ENCODE results near the gene ADAM23.

Gene ADAM23

DNA sequence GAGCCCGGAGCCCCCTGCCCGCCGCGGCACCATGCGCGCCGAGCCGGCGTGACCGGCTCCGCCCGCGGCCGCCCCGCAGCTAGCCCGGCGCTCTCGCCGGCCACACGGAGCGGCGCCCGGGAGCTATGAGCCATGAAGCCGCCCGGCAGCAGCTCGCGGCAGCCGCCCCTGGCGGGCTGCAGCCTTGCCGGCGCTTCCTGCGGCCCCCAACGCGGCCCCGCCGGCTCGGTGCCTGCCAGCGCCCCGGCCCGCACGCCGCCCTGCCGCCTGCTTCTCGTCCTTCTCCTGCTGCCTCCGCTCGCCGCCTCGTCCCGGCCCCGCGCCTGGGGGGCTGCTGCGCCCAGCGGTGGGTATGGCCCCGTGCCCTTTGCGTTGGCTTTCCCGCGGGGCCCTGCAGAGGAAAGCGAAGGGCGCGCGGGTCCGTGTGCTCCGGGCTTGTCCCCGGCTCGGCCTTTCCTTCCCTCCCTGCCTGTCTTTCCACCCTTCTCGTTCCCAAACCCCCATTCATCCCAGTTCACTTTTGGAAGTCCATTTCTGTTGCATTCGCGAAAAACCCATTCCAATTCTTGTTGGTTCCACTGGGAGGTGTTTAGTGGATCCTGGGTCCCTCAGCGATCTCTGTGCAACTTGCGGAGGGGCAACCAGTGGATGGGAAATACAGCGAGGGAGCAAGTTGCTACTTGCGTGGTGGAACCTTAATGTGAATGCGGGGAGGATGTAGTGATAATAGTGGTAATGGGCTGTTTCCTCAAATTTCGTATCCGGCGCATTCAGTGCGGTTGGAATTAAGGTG is 599 bp downstream of the ADAM23 start:
- DNase-seq (ENCODE audit: low read depth): no peak

DNA sequence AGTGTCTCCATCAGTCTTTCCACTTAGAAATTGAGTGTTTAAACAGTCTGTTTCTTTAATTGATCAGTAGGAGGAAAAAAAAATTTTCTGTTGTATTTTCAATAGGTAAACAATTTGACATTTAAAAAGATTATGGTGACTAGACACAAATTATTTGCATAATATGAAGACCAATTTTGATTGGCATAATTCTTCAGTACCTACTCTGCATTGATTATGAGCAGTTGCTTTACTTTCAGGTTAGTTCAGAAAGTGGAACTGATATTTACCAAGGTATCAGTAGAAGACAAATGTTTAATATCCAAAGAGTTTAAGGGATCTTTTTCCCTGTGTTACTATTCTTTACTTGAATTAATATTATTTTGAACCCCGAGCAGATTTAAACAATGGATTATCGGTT is 2.6 kb downstream of the ADAM23 start:
- DNase-seq (ENCODE audit: low read depth): no peak

DNA sequence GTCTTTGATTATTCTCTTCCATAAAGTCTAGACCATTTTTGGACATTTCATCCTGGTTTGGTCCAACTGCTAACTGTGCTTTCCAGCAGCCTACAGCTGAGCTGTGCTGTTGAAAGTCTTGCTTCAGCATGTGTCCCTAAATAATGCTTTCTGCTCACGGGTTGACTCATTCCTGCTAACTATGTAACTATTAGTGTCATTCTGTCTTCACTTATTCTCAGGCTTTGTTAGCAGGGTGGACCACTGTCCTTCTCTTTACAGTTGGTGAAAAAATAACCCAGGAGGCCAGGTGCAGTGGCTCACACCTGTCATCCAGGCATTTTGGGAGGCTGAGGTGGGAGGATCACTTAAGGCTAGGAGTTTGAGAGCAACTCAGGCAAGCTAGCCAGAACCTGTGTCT is 8.9 kb downstream of the ADAM23 start:
- DNase-seq (ENCODE audit: low read depth): no peak

DNA sequence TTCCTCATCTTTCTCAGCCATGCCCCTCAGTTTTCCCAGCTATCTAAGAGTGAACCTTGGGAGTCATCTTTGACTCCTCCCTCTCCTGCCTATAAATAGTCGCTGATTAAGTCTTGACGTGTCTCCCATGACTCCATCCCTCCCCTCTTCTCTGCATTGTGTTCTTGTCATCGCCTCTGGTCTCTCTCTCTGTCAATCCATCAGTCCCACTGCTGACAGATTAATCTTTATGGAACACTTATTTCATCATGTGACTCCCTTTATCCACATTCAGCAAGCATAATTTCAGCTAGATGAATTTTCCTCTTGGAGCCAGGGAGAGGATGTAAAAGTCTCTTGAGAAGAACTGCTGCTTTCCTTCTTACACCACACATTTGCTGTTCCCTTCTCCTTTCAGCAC is 9.4 kb downstream of the ADAM23 start:
- DNase-seq (ENCODE audit: low read depth): no peak

DNA sequence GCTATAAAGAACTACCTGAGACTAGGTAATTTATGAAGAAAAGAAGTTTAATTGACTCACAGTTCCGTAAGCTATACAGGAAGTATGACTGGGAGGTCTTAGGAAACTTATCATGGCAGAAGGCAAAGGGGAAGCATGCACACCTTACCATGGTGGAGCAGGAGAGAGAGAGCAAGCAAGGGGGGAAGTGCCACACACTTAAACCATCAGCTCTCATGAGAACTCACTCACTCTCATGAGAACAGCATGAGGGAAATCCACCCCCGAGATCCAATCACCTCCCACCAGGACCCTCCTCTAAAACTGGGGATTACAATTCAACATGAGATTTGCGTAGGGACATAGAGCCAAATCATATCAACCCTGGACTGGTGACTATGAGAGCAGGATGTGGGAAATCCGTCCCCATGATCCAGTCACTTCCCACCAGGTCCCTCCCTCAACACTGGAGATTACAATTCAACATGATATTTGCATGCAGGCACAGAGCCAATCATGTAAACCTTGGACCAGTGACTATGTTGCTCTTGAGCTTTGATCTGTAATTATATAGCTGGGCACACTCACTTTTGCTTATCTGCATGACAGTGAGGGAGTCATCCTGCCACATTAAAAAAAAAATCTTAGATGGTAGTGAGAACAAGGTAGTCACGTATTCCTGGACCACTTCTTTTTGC is 12.9 kb downstream of the ADAM23 start:
- no peak for DNase-seq (ENCODE audit: low read depth)

DNA sequence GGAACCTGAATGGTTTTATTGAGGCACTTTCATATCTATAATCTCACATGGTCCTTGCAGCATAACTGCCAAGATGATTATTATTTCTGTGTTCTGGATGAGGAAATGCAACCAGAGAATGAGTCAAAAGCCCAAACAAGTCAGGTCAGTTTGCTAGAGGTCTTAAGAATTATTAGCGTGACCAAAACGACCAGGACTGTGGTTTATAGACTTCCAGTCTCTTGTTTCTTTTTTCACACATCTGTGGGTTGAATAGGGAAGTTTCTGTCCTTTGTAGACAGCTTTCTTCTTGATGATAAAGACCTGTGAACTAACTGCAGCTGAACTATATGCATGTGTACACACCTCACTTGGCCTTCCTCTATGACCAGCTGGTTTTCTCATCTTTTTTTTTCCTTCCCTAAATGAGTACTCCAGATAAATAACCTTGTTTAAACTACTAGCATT is 13.9 kb downstream of the ADAM23 start:
- no peak for DNase-seq (ENCODE audit: low read depth)

DNA sequence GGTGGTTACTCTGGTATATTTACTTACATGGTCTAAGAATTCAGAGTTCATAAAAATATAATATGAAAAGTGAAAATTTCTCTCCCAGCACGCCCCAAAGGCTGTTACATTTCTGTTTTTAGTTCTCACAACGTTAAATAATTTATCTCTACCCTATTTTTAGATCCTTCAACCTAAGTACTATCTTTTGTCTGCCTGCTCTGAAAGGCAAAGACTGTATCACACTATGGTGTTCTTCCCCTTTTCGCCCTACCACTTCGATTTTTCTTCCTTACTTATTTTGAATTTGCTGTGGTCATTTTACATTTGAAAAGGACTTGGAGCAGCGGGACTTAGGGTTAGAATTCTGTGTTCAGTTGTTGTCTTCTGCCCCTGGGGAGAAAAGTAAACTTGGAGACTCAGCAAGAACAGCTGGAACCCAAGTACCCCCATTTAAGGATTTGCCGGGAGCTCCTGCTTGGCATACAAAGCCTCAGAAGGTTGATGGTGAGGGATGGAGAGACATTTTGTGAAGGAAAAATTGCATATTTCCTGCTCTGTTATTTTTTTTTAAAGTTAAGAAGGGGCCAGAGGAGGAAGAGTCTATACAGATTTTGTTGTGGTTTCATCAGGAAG is 19.0 kb downstream of the ADAM23 start:
- DNase-seq (ENCODE audit: low read depth): no peak

DNA sequence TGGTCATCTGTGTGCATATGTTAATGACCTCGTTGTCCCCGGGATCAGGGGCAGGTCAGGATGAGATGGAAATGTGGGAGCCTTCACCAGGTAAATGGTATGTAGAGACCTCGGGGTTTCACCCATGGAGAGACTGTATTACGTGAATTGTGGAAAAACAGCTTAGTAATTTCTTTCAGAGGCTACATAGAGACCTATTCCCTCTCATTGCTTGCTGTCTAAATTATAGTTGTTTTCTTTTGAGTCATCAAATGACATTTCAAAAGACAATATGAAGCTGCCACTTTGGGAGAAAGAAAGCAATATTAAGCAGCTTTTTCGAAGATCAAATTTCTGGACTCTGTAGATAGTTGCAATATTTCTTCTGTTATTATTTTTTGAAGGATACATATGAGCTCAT is 20.4 kb downstream of the ADAM23 start:
- DNase-seq (ENCODE audit: low read depth): no peak

DNA sequence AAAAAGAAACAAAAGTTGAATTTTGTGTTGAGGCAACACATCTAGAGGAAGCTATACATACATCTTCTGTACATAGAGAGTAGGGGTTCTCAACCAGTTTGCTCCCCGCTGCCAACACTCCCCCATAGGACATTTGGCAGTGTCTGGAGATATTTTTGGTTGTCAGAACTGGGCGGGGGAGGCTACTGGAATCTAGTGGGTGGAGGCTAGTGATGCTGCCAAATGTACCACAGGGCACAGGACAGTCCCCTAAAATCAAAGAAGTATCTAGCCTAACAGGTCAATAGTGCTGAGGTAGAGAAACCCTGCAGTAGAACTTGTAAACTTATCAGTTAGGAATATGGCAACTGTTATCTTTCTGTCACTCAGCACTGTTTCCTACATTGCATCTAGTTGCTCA is 21.3 kb downstream of the ADAM23 start:
- no peak for DNase-seq (ENCODE audit: low read depth)

DNA sequence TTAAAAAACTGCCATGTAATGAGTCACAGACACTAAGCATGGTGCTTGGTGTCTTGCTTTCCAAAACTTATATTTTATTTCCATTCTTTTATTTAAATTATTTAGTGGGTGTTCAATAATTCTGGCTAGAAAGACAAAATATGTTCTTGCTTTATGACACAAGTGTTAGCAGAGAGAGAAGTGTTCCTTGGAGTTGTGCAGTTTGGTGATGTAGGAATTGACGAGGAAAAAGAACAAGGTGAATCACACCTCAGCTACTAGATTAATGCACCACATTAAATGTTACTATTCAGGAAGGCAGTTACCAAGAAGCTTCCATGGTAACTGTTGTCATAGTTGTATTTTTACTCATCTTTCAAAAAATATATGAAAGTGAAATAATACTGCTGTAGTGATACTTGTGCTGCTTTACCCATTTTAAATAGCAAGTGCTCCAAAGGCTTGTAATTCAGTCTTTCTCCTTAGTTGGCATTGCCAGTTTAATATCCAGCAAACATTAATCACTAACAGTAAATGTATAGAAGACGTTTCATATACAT is 28.3 kb downstream of the ADAM23 start:
- no peak for DNase-seq (ENCODE audit: low read depth)

DNA sequence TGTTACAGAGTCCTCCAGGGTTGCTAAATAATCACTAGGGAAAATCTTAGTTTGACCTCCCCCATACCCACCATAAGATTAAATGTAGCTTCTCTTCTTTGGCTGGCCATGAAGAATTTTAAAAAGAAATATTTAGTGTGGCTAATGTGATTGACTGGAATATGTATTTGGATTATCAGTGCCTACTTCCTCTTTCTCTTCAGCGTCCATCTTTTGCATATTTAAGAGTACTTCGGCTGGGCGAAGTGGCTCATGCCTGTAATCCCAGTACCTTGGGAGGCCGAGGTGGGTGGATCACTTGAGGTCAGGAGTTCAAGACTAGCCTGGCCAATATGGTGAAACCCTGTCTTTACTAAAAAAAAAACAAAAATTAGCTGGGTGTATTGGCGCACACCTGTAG is 28.8 kb downstream of the ADAM23 start:
- no peak for DNase-seq (ENCODE audit: low read depth)

DNA sequence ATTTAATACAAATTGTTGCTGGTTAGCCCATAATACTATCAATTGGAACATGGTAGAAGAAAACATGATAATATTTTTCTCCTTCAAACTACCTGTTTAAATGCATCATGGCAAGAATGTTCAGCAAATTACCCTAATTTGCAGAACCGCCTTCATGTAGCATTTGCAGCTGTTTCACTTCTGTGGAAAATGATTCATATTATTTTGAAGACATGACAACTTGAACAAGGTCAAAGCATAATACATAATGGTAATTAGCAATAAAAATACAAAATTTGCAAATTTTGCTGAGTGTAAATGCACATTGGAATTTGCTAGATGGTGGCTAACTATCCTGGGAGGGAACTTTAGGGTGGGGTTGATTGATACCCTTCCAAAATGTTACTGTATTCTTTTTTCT is 30.8 kb downstream of the ADAM23 start:
- DNase-seq (ENCODE audit: low read depth): no peak

DNA sequence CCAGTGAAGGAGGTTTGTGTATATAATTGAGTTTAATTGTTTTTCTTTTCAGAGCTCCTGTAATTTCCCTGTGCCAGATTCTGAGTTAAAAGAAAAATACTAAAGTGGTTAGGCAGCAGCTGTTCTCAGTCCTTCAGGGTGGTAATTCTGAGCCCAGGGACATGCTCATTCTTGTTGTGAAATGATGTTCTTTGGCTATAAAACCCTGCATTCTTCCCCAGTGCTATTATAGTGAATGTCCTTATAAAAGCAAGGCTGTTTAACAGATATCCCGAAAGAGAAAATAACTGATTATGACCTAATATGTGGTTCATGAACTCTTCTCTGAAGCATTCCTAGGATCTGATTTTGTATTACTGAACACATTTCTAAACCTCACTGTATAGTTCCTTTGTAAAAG is 34.0 kb downstream of the ADAM23 start:
- peak; percentile 40 for DNase-seq (ENCODE audit: low read depth)

DNA sequence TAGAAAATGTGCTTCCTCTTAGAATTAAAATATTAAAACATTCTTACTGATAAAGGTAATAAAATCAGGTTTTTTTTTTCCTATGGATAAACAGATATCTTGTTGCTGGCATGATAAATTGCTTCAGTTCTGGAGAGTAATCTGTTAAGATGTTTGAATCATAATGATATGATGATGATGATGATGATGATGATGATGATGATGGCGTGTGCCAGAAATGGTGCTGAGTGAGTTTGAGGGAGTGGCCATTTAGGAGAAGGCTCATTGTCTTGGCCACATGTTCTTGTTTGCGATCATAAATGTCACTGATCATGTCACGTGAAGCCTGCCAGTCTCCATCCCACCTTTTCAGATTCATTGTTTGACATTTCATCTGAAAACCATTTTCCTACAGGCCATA is 35.0 kb downstream of the ADAM23 start:
- DNase-seq (ENCODE audit: low read depth): no peak

DNA sequence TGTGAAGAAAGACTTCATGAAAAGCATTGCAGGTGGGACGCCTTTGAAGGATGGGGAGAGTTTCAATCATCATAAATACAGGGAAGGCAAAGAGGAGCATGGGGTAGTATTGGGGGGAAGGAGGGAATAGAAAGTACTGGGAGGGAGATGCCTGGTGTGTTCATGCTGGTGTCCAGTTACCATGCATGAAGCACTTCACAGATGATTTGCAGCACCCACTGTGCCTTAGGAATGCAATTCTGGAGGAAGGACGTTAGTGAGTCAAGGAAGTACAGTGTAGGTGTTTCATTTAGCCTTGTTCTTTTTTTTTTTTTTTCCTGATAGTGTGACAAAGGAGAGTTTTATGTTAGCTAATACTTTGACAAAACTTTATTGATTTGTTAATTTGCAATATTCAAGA is 36.8 kb downstream of the ADAM23 start:
- DNase-seq (ENCODE audit: low read depth): peak; percentile 40

DNA sequence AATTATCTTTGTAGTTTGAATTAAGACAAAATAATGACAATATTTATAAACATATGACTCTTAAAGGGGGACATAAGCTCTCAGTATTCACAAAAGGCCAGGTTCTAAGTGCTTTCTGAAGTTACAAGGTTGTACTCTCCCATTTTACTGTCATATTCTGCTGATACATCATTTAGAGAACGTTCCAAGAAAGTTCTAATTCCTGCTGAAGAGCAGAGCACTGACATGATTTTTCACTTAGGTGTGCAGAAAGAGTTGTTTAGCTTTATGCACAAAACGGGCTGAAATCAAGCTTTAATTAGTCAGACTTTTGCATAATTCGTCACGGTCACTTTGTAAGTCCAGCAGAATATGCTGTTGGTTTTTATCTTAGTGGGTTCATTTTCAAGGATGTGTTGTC is 37.3 kb downstream of the ADAM23 start:
- no peak for DNase-seq (ENCODE audit: low read depth)

DNA sequence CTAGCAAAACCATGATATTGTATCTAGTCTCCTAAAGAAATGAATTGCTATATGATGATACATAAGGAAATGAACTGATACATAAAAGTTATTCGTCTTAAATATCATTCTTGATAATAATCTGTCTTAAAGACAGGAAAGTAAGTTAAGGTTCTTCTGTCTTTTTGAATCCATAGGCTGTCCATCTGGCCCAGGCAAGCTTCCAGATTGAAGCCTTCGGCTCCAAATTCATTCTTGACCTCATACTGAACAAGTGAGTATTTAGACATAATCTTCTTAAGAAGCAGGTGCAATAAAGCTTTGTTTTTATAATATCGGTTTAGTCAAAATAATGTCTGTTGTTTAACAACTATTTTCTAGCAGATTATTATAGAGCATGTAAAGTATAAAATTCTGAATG is 37.7 kb downstream of the ADAM23 start:
- no peak for DNase-seq (ENCODE audit: low read depth)

DNA sequence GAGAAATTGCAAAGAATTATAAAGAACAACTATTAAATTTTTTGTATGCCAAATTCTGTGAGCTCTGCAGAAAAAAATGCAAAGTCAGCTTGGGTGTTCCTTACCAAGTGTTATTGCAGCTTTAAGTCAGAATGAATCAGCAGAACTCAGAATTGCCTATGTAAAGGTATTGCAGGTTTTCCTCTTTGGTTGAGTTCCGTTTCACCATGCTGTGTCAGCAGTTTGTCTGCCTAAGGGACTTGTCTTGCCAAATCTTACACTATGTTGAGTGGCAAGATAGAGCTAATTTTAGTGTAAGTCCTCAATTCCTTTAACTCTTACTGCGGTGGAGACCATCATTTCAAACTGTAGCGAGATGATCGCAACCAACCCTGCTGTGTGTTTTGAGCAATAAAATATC is 38.8 kb downstream of the ADAM23 start:
- no peak for DNase-seq (ENCODE audit: low read depth)

DNA sequence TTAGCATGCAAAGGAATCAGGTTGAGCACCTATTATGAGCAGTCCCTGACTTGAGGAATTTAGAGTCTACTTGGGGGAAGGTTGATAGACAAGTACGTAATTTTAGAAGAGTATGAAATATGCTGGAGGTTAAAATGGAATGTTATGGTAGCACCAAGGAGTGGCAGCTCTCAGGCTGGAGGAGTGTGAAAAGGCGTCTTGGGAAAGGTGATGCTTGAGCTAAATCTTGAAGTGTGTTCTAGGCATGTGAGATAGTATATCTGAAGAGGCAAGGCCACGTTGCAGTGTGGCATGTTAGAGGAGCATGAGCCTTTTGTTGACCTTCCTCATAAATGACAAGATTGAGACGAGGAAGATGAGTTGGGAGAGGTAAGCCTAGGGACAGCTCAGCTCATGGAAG is 39.3 kb downstream of the ADAM23 start:
- no peak for DNase-seq (ENCODE audit: low read depth)

DNA sequence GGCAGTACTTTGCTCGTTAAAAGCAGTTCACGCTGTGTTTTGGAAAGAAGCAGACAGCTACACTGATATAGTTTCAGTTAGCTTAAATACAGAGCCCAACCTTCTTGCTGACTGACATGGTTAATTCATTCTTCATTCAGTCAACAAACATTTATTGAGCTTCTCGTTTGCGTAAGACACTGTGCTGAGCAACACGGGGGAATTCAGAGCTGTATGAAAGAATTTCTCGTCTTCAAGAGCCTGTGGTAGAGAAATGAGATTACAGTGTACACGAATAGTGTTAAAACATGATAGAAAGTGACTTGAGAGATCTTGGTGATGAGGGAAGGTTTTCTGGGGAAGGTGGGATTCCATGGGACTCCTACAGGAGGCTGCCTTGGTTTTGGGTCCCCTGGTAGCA is 44.7 kb downstream of the ADAM23 start:
- no peak for DNase-seq (ENCODE audit: low read depth)

DNA sequence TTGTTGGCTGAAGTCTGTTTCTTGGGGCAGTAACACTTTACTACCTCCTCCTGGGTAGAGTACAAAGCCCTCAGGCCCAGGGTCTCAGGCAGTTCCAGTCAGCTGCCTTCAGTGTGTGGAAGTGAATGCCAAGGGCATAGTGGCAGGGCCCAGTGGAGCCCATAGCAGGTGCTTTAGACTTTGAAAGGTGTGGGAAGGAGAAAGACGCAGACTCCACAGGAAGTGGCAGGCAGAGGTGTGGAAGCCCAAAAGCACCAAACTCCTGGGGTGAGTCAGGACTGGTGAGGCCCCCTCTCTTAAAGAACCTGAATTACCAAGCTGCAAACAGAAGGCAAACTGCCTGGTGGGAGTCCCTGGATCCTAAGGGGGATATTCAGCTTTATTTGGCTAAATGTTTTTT is 45.3 kb downstream of the ADAM23 start:
- DNase-seq (ENCODE audit: low read depth): no peak

DNA sequence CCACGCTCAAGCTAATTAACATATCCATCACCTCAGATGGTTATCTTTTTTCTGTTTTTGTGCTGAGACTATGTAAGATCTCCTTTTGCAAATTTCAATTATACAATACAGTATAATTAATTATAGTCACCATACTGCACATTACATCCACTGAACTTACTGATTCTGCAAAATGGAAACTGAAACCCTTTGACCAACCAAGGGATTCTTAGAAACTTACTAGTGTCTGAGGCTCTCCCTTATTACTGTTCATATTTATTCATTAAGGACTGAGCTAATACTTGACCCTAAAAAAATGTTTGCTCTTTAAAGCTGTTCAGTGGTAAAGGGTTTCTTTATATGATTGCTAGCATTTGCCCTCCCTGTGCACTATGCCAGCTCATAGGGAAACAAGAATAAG is 50.7 kb downstream of the ADAM23 start:
- DNase-seq (ENCODE audit: low read depth): no peak

DNA sequence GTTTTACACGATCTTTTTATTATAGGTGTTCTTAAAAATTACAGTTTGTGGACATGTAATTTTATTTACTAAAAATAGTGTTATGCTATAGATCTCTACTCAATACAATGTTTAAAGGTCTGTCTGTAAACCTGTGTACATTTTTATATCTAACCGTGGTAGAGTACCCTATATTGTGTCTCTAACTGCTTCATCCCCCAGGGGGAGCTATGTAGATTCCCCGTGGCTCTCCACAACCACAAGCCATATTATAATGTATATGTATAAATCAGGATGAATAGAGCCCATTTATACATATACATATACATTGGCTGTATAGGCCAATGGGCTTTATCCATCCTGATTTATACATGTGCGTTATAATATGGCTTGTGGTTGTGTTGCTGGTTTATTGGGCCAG is 59.4 kb downstream of the ADAM23 start:
- DNase-seq (ENCODE audit: low read depth): no peak

Measured in non-pigmented ciliary epithelial cell (primary cell).